ENCODE measurements around the gene KREMEN2. TPM values are rescaled to one million over a fixed set of nuclear protein-coding genes. Genes with fewer than 3 reads are reported as not detected.

KREMEN2 gene
- total and polyA plus RNA-seq, 9 of the 15 experiments (the other 6 are each of a cell fraction or from before 2014, with no cell fraction given): 0.04 to 7.7 (median 1.5) TPM; not detected in 1

DNA sequence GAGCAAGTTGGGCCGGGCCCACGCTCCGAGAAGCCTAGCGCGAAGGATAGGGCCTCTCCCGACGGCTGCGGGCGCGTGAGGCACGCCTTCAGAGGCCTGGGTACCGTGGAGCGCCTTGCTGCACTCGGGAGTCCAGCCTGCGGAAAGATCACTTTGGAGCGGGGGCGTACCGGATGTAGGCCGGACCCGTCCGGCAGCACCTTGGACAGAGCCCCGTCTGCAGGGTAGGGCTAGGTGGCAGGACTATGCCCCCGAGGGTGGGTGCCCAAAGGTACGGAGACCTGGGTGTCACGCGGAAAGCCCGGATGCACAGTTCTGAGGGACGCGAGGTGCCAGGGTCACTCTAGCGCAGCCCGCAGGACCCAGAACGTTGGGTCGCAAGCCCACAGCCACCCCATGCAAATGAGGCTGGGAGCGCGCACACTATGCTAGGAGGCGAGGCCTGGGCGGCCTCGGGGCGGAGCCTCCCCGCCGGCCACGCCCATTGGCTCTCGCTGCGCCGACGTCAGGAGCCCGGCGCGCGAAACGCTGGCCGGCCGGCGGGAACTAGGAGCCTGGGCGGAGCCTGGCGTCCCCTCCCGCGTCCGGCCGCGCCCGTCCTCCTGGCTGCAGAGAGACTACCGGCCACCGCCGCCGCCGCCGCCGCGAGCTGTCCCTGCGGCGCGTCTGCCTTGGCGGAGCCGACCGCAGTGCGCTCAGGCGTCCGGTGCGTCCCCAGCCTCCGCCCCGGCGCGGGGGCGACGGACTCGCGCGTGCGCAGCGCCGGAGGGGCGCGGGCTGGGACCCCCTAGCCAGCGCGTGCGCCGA, 4.9 kb downstream of the KREMEN2 start, which contains the start of gene PAQR4 (continued):
- TF ChIP-seq PHF8 (IDR thresholded peaks at IDR 0.05; ENCODE audit: borderline replicate concordance, low read length) (peak; percentile 46; the same call in 1 of the 2 replicates), SREBF1 (IDR thresholded peaks at IDR 0.05; ENCODE audit: borderline replicate concordance, low read depth, low read length) (no peak), NFIC (IDR thresholded peaks at IDR 0.05) (0 out of 2 replicates have a peak, but pooled peaks have one; percentile 3), EP300 (IDR thresholded peaks at IDR 0.05; ENCODE audit: low read length) (0 out of 2 replicates have a peak, but pooled peaks have one; percentile 15), POLR2A (conservative IDR thresholded peaks at IDR 0.05) (peak; percentile 70), ETS1 (conservative IDR thresholded peaks at IDR 0.05; ENCODE audit: control insufficient read depth, low read depth, low read length) (peak; percentile 82), KLF10 (CRISPR knock-in tag; IDR thresholded peaks at IDR 0.05) (no peak), THRB (CRISPR knock-in tag; conservative IDR thresholded peaks at IDR 0.05) (no peak), CCNT2 (IDR thresholded peaks at IDR 0.05; ENCODE audit: borderline replicate concordance, extremely low read depth, insufficient read length, low read depth, low read length) (peak; percentile 64), SMC3 (conservative IDR thresholded peaks at IDR 0.05; ENCODE audit: insufficient read depth, low read depth, low read length) (no peak), PTBP1 (IDR thresholded peaks at IDR 0.05; ENCODE audit: low read depth, low read length) (no peak), ZBTB5 (IDR thresholded peaks at IDR 0.05) (no peak)
- TF ChIP-seq, protein P1, sequence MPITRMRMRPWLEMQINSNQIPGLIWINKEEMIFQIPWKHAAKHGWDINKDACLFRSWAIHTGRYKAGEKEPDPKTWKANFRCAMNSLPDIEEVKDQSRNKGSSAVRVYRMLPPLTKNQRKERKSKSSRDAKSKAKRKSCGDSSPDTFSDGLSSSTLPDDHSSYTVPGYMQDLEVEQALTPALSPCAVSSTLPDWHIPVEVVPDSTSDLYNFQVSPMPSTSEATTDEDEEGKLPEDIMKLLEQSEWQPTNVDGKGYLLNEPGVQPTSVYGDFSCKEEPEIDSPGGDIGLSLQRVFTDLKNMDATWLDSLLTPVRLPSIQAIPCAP (CRISPR knock-in tag; IDR thresholded peaks at IDR 0.05; ENCODE audit: borderline replicate concordance): peak; percentile 78; the same call in 1 of the 2 replicates

All from K562 (cell line).